HepG2 (cell line): ENCODE data around the gene FUCA1. TPM values are rescaled to one million over a fixed set of nuclear protein-coding genes. Genes with fewer than 3 reads are reported as not detected.

ENCODE experiments used
- CEBPB ChIP-seq: IDR thresholded peaks from 2 replicates; pipeline ENCODE4 v1.6.1; 2011; ENCODE audit warnings: low read depth, low read length, improper control_type of control experiment, borderline replicate concordance
- CEBPG ChIP-seq: IDR thresholded peaks from 2 replicates; pipeline ENCODE4 v1.6.1; 2016
- DRAP1 ChIP-seq: IDR thresholded peaks from 2 replicates; pipeline ENCODE4 v1.6.1; 2016; ENCODE audit warnings: missing genetic modification reagents, missing compliant biosample characterization
- FOXA1 ChIP-seq, 2 experiments: fragments of 450-650 bp in 1 of 2; sonication (generic) in 1 of 2; formaldehyde crosslinking in 1 of 2; IDR thresholded peaks; 2 replicates each; pipeline versions ENCODE4 v1.4.0 to v1.6.1; 2016 to 2020; ENCODE audit warnings: missing genetic modification reagents in 1 of 2
- GTF3A ChIP-seq: sonication (generic); formaldehyde crosslinking; conservative IDR thresholded peaks from 2 replicates; pipeline ENCODE4 v1.4.0; 2020; ENCODE audit warnings: mild to moderate bottlenecking, missing genetic modification reagents
- KDM5A ChIP-seq: fragments of 200-600 bp; sonication (generic); IDR thresholded peaks from 2 replicates; pipeline ENCODE4 v1.7.0; 2018; ENCODE audit warnings: antibody characterized with exemption, mild to moderate bottlenecking, low read length, borderline replicate concordance
- MXD4 ChIP-seq: IDR thresholded peaks from 2 replicates; pipeline ENCODE4 v1.6.1; 2016; ENCODE audit warnings: mild to moderate bottlenecking, missing biosample characterization, missing genetic modification reagents
- UBTF ChIP-seq: sonication (generic); formaldehyde crosslinking; IDR thresholded peaks from 2 replicates; pipeline ENCODE4 v1.4.0; 2020; ENCODE audit warnings: mild to moderate bottlenecking, missing genetic modification reagents
- ZBED4 ChIP-seq: sonication (generic); formaldehyde crosslinking; IDR thresholded peaks from 2 replicates; pipeline ENCODE4 v1.4.0; 2020; ENCODE audit warnings: missing genetic modification reagents, borderline replicate concordance
- ZNF34 ChIP-seq: sonication (generic); formaldehyde crosslinking; IDR thresholded peaks from 2 replicates; pipeline ENCODE4 v1.4.0; 2020; ENCODE audit warnings: mild to moderate bottlenecking, missing genetic modification reagents, borderline replicate concordance
- ZNF383 ChIP-seq: sonication (generic); formaldehyde crosslinking; IDR thresholded peaks from 2 replicates; pipeline ENCODE4 v1.4.0; 2020; ENCODE audit warnings: missing genetic modification reagents, mild to moderate bottlenecking, borderline replicate concordance
- ZNF678 ChIP-seq: sonication (generic); formaldehyde crosslinking; IDR thresholded peaks from 2 replicates; pipeline ENCODE4 v1.4.0; 2020; ENCODE audit warnings: mild to moderate bottlenecking, missing genetic modification reagents
- ZNF800 ChIP-seq: sonication (generic); formaldehyde crosslinking; IDR thresholded peaks from 2 replicates; pipeline ENCODE4 v1.4.0; 2020; ENCODE audit warnings: missing genetic modification reagents
- polyA plus RNA-seq, 8 experiments: library from polyadenylated mRNA; depleted of rRNA in 3 of 8; stranded (reverse) in 7 of 8; unstranded in 1 of 8; fragments of >200 nt; fragmentation: Illumina TruSeq in 4 of 8; extraction: Trizol in 4 of 8; gene quantifications; 2 replicates each; pipeline versions ENCODE4 v1.2.1 to v1.2.3, GENCODE V29; 2011 to 2016; ENCODE audit warnings: low read depth in 4 of 8, missing spikeins in 1 of 8, mixed read lengths in 1 of 8; ENCODE audit not compliant: insufficient read depth in 1 of 8
- total RNA-seq, 5 experiments: library from RNA; depleted of rRNA; stranded (reverse); fragments of >200 nt; fragmentation: Illumina TruSeq; extraction: Trizol; gene quantifications; 2 replicates each; pipeline ENCODE4 v1.2.3, GENCODE V29; 2016; ENCODE audit warnings: low read depth in 1 of 5

The FUCA1 gene
- total and polyA plus RNA-seq, 2 of the 13 experiments (the other 11 are each of a cell fraction or from before 2014, with no cell fraction given): 32.7 to 33.6 TPM

GRCh38 chr1:23801338-23801748 lies 66.7 kb downstream of the FUCA1 start (continued):
- TF ChIP-seq ZBED4 (CRISPR knock-in tag) (peak; percentile 70; the same call in 1 of the 2 replicates), ZNF678 (CRISPR knock-in tag) (0 out of 2 replicates have a peak, but pooled peaks have one; percentile 10), FOXA1 (IDR thresholded peaks at IDR 0.05) (no peak), FOXA1 (CRISPR knock-in tag; IDR thresholded peaks at IDR 0.05) (0 out of 2 replicates have a peak, but pooled peaks have one; percentile 3), KDM5A (0 out of 2 replicates have a peak, but pooled peaks have one; percentile 2), CEBPG (CRISPR knock-in tag) (peak; percentile 78), MXD4 (CRISPR knock-in tag) (no peak), CEBPB (peak; percentile 87), UBTF (CRISPR knock-in tag) (0 out of 2 replicates have a peak, but pooled peaks have one; percentile 31), DRAP1 (no peak), ZNF800 (CRISPR knock-in tag) (0 out of 2 replicates have a peak, but pooled peaks have one; percentile 5), ZNF383 (0 out of 2 replicates have a peak, but pooled peaks have one; percentile 58), GTF3A (CRISPR knock-in tag) (0 out of 2 replicates have a peak, but pooled peaks have one; percentile 14), ZNF34 (0 out of 2 replicates have a peak, but pooled peaks have one; percentile 37)
